ENCODE results near the gene FSIP1. TPM values are rescaled to one million over a fixed set of nuclear protein-coding genes. Genes with fewer than 3 reads are reported as not detected.

The FSIP1 gene
- total RNA-seq, 2 donors from 2014 or later = 0.33 TPM; not detected in 1

GRCh38 chr15:39684233-39684632 lies 98.4 kb downstream of the FSIP1 start:
- H3K9me3 ChIP-seq = no peaks in the 10 kb centered on the region
- ATAC-seq (no peak), DNase-seq (no peak)
- TF ChIP-seq POLR2A (IDR thresholded peaks at IDR 0.05) (no peak), CTCF (IDR thresholded peaks at IDR 0.05) (no peak)
- no peaks in the 10 kb centered on the region for H3K4me1 ChIP-seq
- no peaks in the 10 kb centered on the region for H3K36me3 ChIP-seq (replicated peaks in 1 of 2; ENCODE audit: insufficient read depth in 1 of 2, low read depth in 2 of 2)
- WGBS, 2 donors = 47 to 54% methylated on average over 3 of the region's 3 CpGs
- H3K27ac ChIP-seq = no peak overlapping the region
- H3K27me3 ChIP-seq = no peaks in the 10 kb centered on the region
- intact Hi-C loops (cut with DNase I) = no loop called here
- H3K4me3 ChIP-seq = no peak overlapping the region

GRCh38 chr15:39682366-39682765 lies 100.3 kb downstream of the FSIP1 start:
- intact Hi-C loops (cut with DNase I) = no loop called here
- H3K4me3 ChIP-seq = no peak overlapping the region
- 70 to 79% methylated on average over 2 of the region's 2 CpGs for WGBS, 2 donors
- DNase-seq = no peak
- H3K27ac ChIP-seq = no peak overlapping the region
- no peaks in the 10 kb centered on the region for H3K27me3 ChIP-seq
- H3K4me1 ChIP-seq = no peaks in the 10 kb centered on the region
- no peaks in the 10 kb centered on the region for H3K9me3 ChIP-seq
- no peak for ATAC-seq
- H3K36me3 ChIP-seq (replicated peaks in 1 of 2; ENCODE audit: insufficient read depth in 1 of 2, low read depth in 2 of 2) = no peaks in the 10 kb centered on the region
- TF ChIP-seq CTCF (IDR thresholded peaks at IDR 0.05) (no peak), POLR2A (IDR thresholded peaks at IDR 0.05) (no peak)

GRCh38 chr15:39680868-39681267 lies 101.8 kb downstream of the FSIP1 start:
- ATAC-seq (no peak), DNase-seq (no peak)
- intact Hi-C loops (cut with DNase I) = no loop called here
- no peaks in the 10 kb centered on the region for H3K4me1 ChIP-seq
- H3K4me3 ChIP-seq = no peak overlapping the region
- no peaks in the 10 kb centered on the region for H3K36me3 ChIP-seq (replicated peaks in 1 of 2; ENCODE audit: insufficient read depth in 1 of 2, low read depth in 2 of 2)
- WGBS, 2 donors = 59% methylated on average over 2 of the region's 2 CpGs
- TF ChIP-seq POLR2A (IDR thresholded peaks at IDR 0.05) = no peak
- no peak for TF ChIP-seq CTCF (IDR thresholded peaks at IDR 0.05)
- H3K27ac ChIP-seq = no peak overlapping the region
- H3K27me3 ChIP-seq = no peaks in the 10 kb centered on the region
- H3K9me3 ChIP-seq = no peaks in the 10 kb centered on the region

- intact Hi-C loops (cut with DNase I) = no loop called here
- no peaks in the 10 kb centered on the region for H3K4me1 ChIP-seq
- 84 to 88% methylated on average over 3 of the region's 3 CpGs for WGBS, 2 donors
- no peak overlapping the region for H3K4me3 ChIP-seq
- no peak for ATAC-seq
- H3K9me3 ChIP-seq = no peaks in the 10 kb centered on the region
- DNase-seq = no peak
- H3K27me3 ChIP-seq = no peaks in the 10 kb centered on the region
- H3K27ac ChIP-seq = no peak overlapping the region
- TF ChIP-seq CTCF (IDR thresholded peaks at IDR 0.05) (no peak), POLR2A (IDR thresholded peaks at IDR 0.05) (no peak)
- no peaks in the 10 kb centered on the region for H3K36me3 ChIP-seq (replicated peaks in 1 of 2; ENCODE audit: insufficient read depth in 1 of 2, low read depth in 2 of 2)
Observed at GRCh38 chr15:39672666-39673065, 110.0 kb downstream of the FSIP1 start.

- no peak for TF ChIP-seq POLR2A (IDR thresholded peaks at IDR 0.05)
- no peak for TF ChIP-seq CTCF (IDR thresholded peaks at IDR 0.05)
- Histone ChIP-seq H3K27me3 (no peaks in the 10 kb centered on the region), H3K36me3 (replicated peaks in 1 of 2; ENCODE audit: insufficient read depth in 1 of 2, low read depth in 2 of 2) (no peaks in the 10 kb centered on the region), H3K4me1 (no peaks in the 10 kb centered on the region), H3K9me3 (no peaks in the 10 kb centered on the region), H3K27ac (no peak overlapping the region), H3K4me3 (no peak overlapping the region)
- intact Hi-C loops (cut with DNase I) = no loop called here
- WGBS, 2 donors = 78 to 81% methylated on average over 6 of the region's 6 CpGs
- DNase-seq (no peak), ATAC-seq (no peak)
Observed at GRCh38 chr15:39672184-39672583, 110.5 kb downstream of the FSIP1 start.

All from body of pancreas (tissue), 4 donors.